ENCODE data around the gene YRDC.

Gene YRDC

GRCh38 chr1:37808369-37809319 is 636 bp upstream of the YRDC start (continued):
- TF ChIP-seq ZNF610 (tag by site-specific recombination; IDR thresholded peaks at IDR 0.05; ENCODE audit: borderline replicate concordance) (no peak), ZNF341 (tag by site-specific recombination; IDR thresholded peaks at IDR 0.05; ENCODE audit: low read depth) (peak; percentile 88), ZNF214 (tag by site-specific recombination; IDR thresholded peaks at IDR 0.05; ENCODE audit: borderline replicate concordance) (no peak), ZNF2 (tag by site-specific recombination; IDR thresholded peaks at IDR 0.05) (no peak), ZNF335 (tag by site-specific recombination; conservative IDR thresholded peaks at IDR 0.05) (peak; percentile 71; the same call in 1 of the 2 replicates), ZNF677 (tag by site-specific recombination; IDR thresholded peaks at IDR 0.05) (no peak), ZNF266 (tag by site-specific recombination; IDR thresholded peaks at IDR 0.05; ENCODE audit: low read depth) (no peak), ZEB2 (tag by site-specific recombination; IDR thresholded peaks at IDR 0.05) (peak; percentile 10; the same call in 1 of the 2 replicates), ZNF777 (tag by site-specific recombination; IDR thresholded peaks at IDR 0.05; ENCODE audit: borderline replicate concordance) (peak; percentile 41; the same call in 1 of the 2 replicates), ZBTB6 (tag by site-specific recombination; IDR thresholded peaks at IDR 0.05) (peak; percentile 77), ZNF19 (tag by site-specific recombination; IDR thresholded peaks at IDR 0.05; ENCODE audit: low read depth) (no peak), ZSCAN23 (tag by site-specific recombination; IDR thresholded peaks at IDR 0.05) (no peak), GFI1B (tag by site-specific recombination; IDR thresholded peaks at IDR 0.05) (no peak), KLF9 (tag by site-specific recombination; IDR thresholded peaks at IDR 0.05; ENCODE audit: low read depth) (peak; percentile 76), SALL2 (tag by site-specific recombination; IDR thresholded peaks at IDR 0.05; ENCODE audit: borderline replicate concordance) (no peak), ZBTB10 (tag by site-specific recombination; IDR thresholded peaks at IDR 0.05) (no peak), ZNF704 (tag by site-specific recombination; IDR thresholded peaks at IDR 0.05) (no peak), ZNF701 (tag by site-specific recombination; IDR thresholded peaks at IDR 0.05) (no peak), ZNF416 (tag by site-specific recombination; IDR thresholded peaks at IDR 0.05) (no peak), ZBTB48 (tag by site-specific recombination; IDR thresholded peaks at IDR 0.05) (0 out of 2 replicates have a peak, but pooled peaks have one; percentile 15), MYNN (tag by site-specific recombination; IDR thresholded peaks at IDR 0.05; ENCODE audit: borderline replicate concordance) (no peak), KLF7 (tag by site-specific recombination; IDR thresholded peaks at IDR 0.05; ENCODE audit: borderline replicate concordance) (no peak), ZNF670 (tag by site-specific recombination; IDR thresholded peaks at IDR 0.05; ENCODE audit: low read depth) (no peak), ZNF521 (tag by site-specific recombination; IDR thresholded peaks at IDR 0.05) (no peak), ZNF394 (tag by site-specific recombination; IDR thresholded peaks at IDR 0.05; ENCODE audit: borderline replicate concordance) (no peak; the same call in 1 of the 2 replicates), ZIC2 (tag by site-specific recombination; IDR thresholded peaks at IDR 0.05) (peak; percentile 45), ZNF549 (tag by site-specific recombination; IDR thresholded peaks at IDR 0.05) (no peak), ZNF350 (tag by site-specific recombination; IDR thresholded peaks at IDR 0.05) (no peak), ZNF580 (tag by site-specific recombination; IDR thresholded peaks at IDR 0.05) (no peak), ZNF23 (tag by site-specific recombination; IDR thresholded peaks at IDR 0.05; ENCODE audit: borderline replicate concordance) (no peak), ZNF558 (tag by site-specific recombination; IDR thresholded peaks at IDR 0.05) (no peak), ZNF16 (tag by site-specific recombination; IDR thresholded peaks at IDR 0.05; ENCODE audit: low read depth) (no peak), ZNF629 (tag by site-specific recombination; IDR thresholded peaks at IDR 0.05) (no peak), ZNF169 (tag by site-specific recombination; IDR thresholded peaks at IDR 0.05) (no peak), ZFP69B (tag by site-specific recombination; IDR thresholded peaks at IDR 0.05) (no peak), ZNF561 (tag by site-specific recombination; IDR thresholded peaks at IDR 0.05; ENCODE audit: borderline replicate concordance) (no peak; the same call in 1 of the 2 replicates)

Data from HEK293 (cell line).